ENCODE data around the gene FAM149A.

The FAM149A gene

GRCh38 chr4:186151499-186151898, 47.0 kb downstream of the FAM149A start:
- DNase-seq (ENCODE audit: low read depth), result no peak
- TF ChIP-seq, protein P1, sequence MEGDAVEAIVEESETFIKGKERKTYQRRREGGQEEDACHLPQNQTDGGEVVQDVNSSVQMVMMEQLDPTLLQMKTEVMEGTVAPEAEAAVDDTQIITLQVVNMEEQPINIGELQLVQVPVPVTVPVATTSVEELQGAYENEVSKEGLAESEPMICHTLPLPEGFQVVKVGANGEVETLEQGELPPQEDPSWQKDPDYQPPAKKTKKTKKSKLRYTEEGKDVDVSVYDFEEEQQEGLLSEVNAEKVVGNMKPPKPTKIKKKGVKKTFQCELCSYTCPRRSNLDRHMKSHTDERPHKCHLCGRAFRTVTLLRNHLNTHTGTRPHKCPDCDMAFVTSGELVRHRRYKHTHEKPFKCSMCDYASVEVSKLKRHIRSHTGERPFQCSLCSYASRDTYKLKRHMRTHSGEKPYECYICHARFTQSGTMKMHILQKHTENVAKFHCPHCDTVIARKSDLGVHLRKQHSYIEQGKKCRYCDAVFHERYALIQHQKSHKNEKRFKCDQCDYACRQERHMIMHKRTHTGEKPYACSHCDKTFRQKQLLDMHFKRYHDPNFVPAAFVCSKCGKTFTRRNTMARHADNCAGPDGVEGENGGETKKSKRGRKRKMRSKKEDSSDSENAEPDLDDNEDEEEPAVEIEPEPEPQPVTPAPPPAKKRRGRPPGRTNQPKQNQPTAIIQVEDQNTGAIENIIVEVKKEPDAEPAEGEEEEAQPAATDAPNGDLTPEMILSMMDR (conservative IDR thresholded peaks at IDR 0.05; ENCODE audit: low read length), result no peak
- H3K4me3 ChIP-seq (ENCODE audit: low read length), result no peak overlapping the region

DNA sequence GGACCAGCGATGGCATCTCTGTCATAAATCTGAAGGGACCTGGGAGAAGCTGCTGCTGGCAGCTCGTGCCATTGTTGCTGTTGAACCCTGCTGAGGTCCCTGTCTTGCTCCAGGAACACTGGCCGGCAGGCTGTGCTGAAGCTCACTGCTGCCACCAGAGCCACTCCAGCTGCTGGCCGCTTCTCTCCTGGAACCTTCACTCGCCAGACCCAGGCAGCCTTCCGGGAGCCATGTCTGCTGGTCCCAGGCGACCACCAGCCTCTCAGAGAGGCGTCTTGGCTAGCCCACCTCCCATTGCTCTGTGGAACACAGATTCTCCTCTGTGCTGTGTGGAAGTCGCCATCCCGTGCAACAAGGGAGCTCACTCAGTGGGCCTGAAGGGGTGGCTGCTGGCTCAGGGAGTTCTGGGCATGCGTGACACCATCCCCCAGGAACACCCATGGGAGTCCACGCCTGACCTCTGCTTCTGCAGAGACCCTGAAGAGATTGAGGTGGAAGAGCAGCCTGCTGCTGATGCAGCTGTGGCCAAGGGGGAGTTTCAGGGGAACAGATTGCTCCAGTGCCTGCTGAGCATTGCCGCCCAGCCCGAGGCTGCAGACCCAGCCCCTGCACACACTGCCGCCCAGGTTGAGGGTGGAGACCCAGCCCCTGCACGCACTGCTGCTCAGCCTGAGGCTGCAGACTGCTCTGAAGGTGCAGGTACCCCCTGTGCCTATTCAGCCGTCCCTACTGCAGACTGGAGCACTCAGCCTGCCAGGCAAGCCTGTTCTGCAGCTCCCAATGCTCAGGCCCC, 53.7 kb downstream of the FAM149A start:
- TF ChIP-seq, protein P1 (conservative IDR thresholded peaks at IDR 0.05; ENCODE audit: low read length), result peak; percentile 11; the same call in 1 of the 2 replicates
- peak overlapping the region; percentile 45 for H3K4me3 ChIP-seq (ENCODE audit: low read length)
- DNase-seq (ENCODE audit: low read depth), result peak; percentile 18

GRCh38 chr4:186158966-186159365, 54.5 kb downstream of the FAM149A start:
- no peak for DNase-seq (ENCODE audit: low read depth)
- TF ChIP-seq, protein P1 (conservative IDR thresholded peaks at IDR 0.05; ENCODE audit: low read length), result no peak
- no peak overlapping the region for H3K4me3 ChIP-seq (ENCODE audit: low read length)

- no peak for DNase-seq (ENCODE audit: low read depth)
- H3K4me3 ChIP-seq (ENCODE audit: low read length), result no peak overlapping the region
- TF ChIP-seq, protein P1 (conservative IDR thresholded peaks at IDR 0.05; ENCODE audit: low read length), result no peak
Measured at GRCh38 chr4:186159613-186160012, 55.1 kb downstream of the FAM149A start.

DNA sequence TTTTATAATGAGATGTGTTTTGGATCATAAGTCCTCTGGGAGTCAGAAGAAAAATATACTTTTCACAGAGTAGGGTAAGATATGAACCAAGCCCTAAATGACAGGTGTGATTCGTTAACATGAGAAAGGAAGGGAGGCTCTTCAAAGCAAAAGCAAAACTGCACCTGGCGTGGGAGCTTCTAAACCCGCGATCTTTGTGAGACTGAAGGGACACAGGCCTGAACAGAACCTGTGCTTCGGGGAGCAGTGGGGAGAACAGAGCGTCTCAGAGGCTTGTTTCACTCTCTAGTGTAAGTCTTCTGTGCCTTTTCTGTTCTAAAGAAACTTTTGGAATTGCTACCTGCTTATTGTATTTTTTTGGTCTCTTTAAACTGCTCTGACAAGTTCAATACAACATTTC, 56.6 kb downstream of the FAM149A start:
- no peak for DNase-seq (ENCODE audit: low read depth)
- no peak overlapping the region for H3K4me3 ChIP-seq (ENCODE audit: low read length)
- TF ChIP-seq, protein P1 (conservative IDR thresholded peaks at IDR 0.05; ENCODE audit: low read length), result no peak

DNA sequence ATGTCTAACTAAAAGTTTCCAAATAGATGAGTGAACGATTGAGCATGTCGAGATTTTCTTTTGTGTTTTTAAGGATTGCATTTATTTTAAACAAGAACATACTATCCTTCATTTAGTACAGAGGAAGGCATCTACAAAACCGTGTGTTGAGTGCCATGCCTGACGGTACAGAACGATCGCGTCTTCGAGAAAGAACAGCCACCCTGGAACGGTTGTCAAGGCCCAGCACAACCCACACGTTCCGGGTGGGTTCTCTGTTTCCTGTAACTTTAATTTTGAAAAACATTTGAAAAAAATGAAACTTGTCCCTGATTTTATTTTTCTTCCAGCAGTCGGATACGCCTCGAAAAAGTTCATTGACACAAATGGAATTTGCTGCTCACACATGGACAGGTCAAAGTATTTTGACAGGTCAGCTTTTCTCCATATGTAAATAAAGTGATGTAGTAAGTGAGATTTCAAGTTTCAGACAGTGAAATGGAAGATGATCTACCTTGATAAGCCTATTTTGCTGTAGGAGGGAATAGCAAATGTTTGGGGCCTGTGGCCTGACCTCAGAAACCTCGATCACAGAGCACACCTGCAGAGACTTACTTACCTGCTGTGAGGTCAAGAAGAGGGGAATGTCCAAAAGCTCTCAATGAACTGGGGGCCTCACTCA, 62.5 kb downstream of the FAM149A start:
- TF ChIP-seq, protein P1 (conservative IDR thresholded peaks at IDR 0.05; ENCODE audit: low read length), result no peak
- DNase-seq (ENCODE audit: low read depth), result no peak
- H3K4me3 ChIP-seq (ENCODE audit: low read length), result no peak overlapping the region

- DNase-seq (ENCODE audit: low read depth), result no peak
- TF ChIP-seq, protein P1 (conservative IDR thresholded peaks at IDR 0.05; ENCODE audit: low read length), result no peak
- no peak overlapping the region for H3K4me3 ChIP-seq (ENCODE audit: low read length)
Measured at GRCh38 chr4:186167605-186168004, 63.1 kb downstream of the FAM149A start.

Measured in AG10803 (cell line).